ENCODE data around the gene NFIC.
"Not testable (repeated sequence)": the region's sequence is repeated elsewhere in the genome, so short reads cannot be mapped to it uniquely, and the experiment has no call there.

NFIC gene

DNA sequence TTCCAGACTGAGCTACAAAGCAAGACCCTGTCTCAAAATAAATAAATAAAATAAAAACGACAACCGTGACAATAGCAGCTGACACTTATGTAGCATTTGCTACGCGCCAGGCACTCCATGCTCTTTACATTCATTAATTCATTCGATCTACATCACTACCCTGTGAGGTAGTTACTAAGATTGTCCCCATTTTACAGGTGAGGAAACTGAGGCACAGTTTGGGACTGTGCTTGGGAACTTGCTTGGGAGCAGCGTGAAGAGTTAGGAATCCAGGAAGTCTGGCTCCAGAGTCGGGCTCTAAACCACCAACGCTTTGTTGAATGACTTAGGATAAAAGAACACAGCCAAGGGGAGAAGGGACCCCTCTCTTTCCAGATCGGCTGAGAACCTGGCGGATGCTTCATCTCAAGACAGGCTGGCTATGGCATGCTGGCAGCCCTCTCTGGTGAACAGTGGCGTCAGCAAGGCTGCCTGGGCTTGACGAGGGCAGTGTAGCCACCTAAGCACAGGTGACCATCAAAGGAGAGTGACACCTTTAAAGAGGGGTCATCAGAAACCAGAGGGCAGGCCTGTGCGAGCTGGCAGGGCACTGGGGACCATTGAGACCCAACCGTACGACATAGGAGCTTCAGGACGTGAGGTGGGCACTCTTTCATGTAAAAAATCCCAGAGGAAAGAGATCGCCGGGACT lies 133.5 kb downstream of the NFIC start:
- Histone ChIP-seq H3K27ac (ENCODE audit: low read depth, low read length) (peak overlapping the region; percentile 96), H3K36me3 (ENCODE audit: insufficient read depth, low read length) (peaks cover 14% of the 10 kb centered on the region), H3K27me3 (ENCODE audit: control insufficient read depth in 1 of 2, insufficient read depth in 2 of 2, low read length in 2 of 2) (no peaks in the 10 kb centered on the region), H3K9ac (ENCODE audit: low read length) (peak overlapping the region; percentile 54), H3K4me3 (ENCODE audit: low read depth in 1 of 2, low read length in 2 of 2) (peak overlapping the region; percentile 88 to 89), H3K4me1 (ENCODE audit: insufficient read depth, low read length) (peaks cover 15% of the 10 kb centered on the region), H3K9me3 (ENCODE audit: low read length) (no peaks in the 10 kb centered on the region)

DNA sequence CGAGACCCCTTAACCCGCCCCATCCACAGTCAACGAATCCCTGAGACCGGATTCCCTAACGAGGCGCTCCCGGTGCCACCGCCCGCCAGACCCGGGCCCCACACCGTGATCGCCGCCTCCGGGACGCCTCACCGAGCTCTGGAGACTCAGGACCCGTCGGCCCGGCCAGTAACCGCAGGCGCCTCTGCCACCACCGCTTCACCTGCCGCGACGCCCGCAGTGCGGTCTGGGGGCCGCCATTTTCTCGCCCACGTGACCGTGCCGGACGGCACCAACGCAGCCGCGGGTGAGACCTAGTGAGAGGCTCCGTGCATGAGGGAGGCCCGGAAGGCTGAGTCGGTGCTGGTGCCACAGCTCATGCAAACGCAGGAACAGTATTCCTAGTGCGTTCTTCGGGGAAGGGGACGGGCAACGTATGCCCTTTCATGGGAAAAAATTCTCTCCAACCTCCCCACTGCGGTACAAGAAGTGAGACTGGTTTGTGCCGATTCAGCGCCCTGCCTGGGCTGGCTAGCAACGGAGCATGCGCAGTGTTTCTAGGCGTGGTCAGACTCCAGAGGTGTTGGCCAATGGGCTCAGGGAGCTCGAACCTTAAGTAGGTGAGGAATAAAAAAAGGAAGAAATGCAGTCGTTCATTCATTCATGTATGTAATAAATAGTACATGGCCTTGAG lies 134.2 kb downstream of the NFIC start, which contains the start of gene DOHH:
Gene DOHH (minus strand): TSS at position 246 of the 673 bp plus-strand sequence. CDS start 3,860 bp downstream, outside the sequence.
- H3K9ac ChIP-seq (ENCODE audit: low read length), result peak within 1 kb of the TSS; percentile 54
- peak within 1 kb of the TSS; percentile 88 to 89 for H3K4me3 ChIP-seq (ENCODE audit: low read depth in 1 of 2, low read length in 2 of 2)
- H3K4me1 ChIP-seq (ENCODE audit: insufficient read depth, low read length), result peaks cover 15% of the 10 kb centered on the region
- H3K27ac ChIP-seq (ENCODE audit: low read depth, low read length), result peak within 1 kb of the TSS; percentile 96
- H3K27me3 ChIP-seq (ENCODE audit: control insufficient read depth in 1 of 2, insufficient read depth in 2 of 2, low read length in 2 of 2), result no peaks in the 10 kb centered on the region
- H3K9me3 ChIP-seq (ENCODE audit: low read length), result no peaks in the 10 kb centered on the region
- peaks cover 14% of the 10 kb centered on the region for H3K36me3 ChIP-seq (ENCODE audit: insufficient read depth, low read length)

DNA sequence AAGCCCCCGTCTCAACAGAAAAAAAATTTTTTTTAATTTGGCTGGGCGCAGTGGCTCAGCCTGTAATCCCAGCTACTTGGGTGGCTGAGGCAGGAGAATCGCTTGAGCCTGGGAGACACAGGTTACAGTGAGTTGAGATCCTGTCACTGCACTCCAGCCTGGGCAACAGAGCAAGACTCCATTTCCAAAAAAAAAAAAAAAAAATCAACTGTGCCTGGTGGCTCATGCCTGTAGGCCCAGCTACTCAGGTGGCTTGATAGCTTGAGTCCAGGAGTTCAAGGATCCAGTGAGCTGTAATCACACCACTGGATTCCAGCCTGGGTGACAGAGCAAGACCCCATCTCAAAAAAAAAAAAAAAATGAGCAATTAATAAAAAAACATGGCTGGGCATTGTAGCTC lies 135.4 kb downstream of the NFIC start:
- H3K36me3 ChIP-seq (ENCODE audit: insufficient read depth, low read length), result peaks cover 6% of the 10 kb centered on the region
- no peak overlapping the region for H3K9ac ChIP-seq (ENCODE audit: low read length)
- no peak overlapping the region for H3K4me3 ChIP-seq (ENCODE audit: low read depth in 1 of 2, low read length in 2 of 2)
- H3K4me1 ChIP-seq (ENCODE audit: insufficient read depth, low read length), result peaks cover 15% of the 10 kb centered on the region
- H3K27me3 ChIP-seq (ENCODE audit: control insufficient read depth in 1 of 2, insufficient read depth in 2 of 2, low read length in 2 of 2), result no peaks in the 10 kb centered on the region
- H3K9me3 ChIP-seq (ENCODE audit: low read length), result no peaks in the 10 kb centered on the region
- no peak overlapping the region for H3K27ac ChIP-seq (ENCODE audit: low read depth, low read length)

DNA sequence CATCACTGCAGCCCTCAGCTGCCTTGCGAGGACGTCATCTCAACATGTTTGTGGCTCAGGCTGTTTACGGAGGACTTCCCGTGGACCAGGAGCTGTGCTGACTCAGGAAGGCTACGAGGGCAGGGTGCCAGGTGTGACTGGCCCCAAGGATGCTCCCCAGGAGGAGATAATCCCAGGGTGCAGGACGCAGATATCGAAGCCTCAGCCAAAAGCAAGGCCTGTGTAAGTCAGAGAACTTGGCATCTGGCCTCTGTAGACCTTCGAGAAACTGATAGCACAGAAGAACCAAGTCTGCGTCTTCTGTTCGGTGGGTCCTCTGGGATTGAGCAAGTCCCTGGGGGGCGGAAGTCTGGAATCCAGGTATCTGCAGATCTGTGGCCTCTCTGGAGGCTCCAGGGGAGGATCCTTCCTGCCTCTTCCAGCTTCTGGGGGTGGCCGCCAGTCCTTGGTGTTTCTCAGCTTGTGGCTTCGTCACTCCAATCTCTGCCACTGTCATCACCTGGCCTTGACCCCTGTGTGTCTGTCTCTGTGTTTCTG lies 136.7 kb downstream of the NFIC start:
- H3K9ac ChIP-seq (ENCODE audit: low read length), result no peak overlapping the region
- H3K4me3 ChIP-seq (ENCODE audit: low read depth in 1 of 2, low read length in 2 of 2), result no peak overlapping the region
- H3K9me3 ChIP-seq (ENCODE audit: low read length), result no peaks in the 10 kb centered on the region
- no peak overlapping the region for H3K27ac ChIP-seq (ENCODE audit: low read depth, low read length)
- no peaks in the 10 kb centered on the region for H3K27me3 ChIP-seq (ENCODE audit: control insufficient read depth in 1 of 2, insufficient read depth in 2 of 2, low read length in 2 of 2)
- peaks cover 19% of the 10 kb centered on the region for H3K4me1 ChIP-seq (ENCODE audit: insufficient read depth, low read length)
- H3K36me3 ChIP-seq (ENCODE audit: insufficient read depth, low read length), result no peaks in the 10 kb centered on the region

DNA sequence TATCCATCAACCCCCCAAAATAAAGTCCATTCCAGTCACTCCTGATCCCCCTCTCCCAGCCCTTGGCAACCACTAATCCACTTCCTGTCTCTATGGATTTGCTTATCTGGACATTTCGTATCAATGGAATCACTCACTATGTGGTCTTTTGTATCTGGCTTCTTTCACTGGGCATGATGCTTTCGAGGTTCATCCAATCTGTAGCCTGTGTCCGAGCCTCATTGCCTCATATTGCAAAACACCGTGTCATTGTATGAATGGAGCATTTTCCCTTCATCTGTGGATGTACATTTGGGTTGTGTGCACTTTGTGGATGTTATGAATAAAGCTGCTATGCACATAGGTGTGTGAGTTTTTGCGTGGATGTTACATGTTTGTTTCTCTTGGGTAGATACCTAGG lies 138.4 kb downstream of the NFIC start:
- Histone ChIP-seq H3K4me1 (ENCODE audit: insufficient read depth, low read length) (peaks cover 13% of the 10 kb centered on the region), H3K27ac (ENCODE audit: low read depth, low read length) (no peak overlapping the region), H3K4me3 (ENCODE audit: low read depth in 1 of 2, low read length in 2 of 2) (no peak overlapping the region), H3K9me3 (ENCODE audit: low read length) (no peaks in the 10 kb centered on the region), H3K27me3 (ENCODE audit: control insufficient read depth in 1 of 2, insufficient read depth in 2 of 2, low read length in 2 of 2) (no peaks in the 10 kb centered on the region), H3K36me3 (ENCODE audit: insufficient read depth, low read length) (peaks cover 13% of the 10 kb centered on the region), H3K9ac (ENCODE audit: low read length) (no peak overlapping the region)

DNA sequence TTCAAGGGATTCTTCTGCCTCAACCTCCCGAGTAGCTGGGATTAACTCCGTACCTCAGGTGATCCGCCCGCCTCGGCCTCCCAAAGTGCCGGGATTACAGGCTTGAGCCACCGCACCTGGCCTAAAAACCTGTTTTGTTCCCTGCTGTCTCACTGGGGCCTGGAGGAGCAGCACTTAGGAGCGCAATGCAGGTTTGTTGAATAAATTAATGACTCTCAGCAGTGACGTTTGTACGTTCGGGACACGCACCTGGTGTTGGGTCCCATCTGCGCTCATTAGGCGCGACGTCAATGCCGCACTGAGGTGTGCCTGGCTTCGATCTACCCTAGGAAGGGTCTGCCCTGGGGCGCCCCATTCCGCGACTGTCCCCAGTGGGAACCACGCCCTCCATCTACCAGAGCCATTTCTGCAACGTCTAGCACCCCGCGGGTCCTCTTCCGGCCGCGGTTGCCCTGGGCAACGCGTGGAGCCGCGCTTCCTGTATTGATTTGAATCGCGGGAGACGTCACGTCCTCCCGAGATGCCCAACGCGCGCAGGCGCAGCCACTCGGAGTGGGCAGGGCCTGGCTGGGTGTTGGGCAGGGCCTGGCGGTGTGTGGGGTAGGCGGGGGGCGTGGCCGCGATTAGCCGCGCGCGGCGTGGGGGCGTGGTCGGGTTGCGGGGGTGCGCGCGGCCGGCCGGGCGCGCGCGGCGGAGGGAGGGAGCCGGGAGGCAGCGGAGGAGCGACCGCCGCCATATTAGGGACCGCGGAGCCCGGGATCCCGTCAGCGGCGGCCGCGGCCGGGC lies 139.4 kb downstream of the NFIC start, which contains the start of gene FZR1:
Gene FZR1 (plus strand): TSS at position 714 of the 786 bp plus-strand sequence. CDS start 16,679 bp downstream, outside the sequence.
- peak within 1 kb of the TSS; percentile 93 for H3K27ac ChIP-seq (ENCODE audit: low read depth, low read length)
- peaks cover 16% of the 10 kb centered on the region for H3K36me3 ChIP-seq (ENCODE audit: insufficient read depth, low read length)
- peak within 1 kb of the TSS; percentile 78 to 84 for H3K4me3 ChIP-seq (ENCODE audit: low read depth in 1 of 2, low read length in 2 of 2)
- H3K4me1 ChIP-seq (ENCODE audit: insufficient read depth, low read length), result peaks cover 8% of the 10 kb centered on the region
- H3K9me3 ChIP-seq (ENCODE audit: low read length), result no peaks in the 10 kb centered on the region
- peak within 1 kb of the TSS; percentile 61 for H3K9ac ChIP-seq (ENCODE audit: low read length)
- H3K27me3 ChIP-seq (ENCODE audit: control insufficient read depth in 1 of 2, insufficient read depth in 2 of 2, low read length in 2 of 2), result no peaks in the 10 kb centered on the region

DNA sequence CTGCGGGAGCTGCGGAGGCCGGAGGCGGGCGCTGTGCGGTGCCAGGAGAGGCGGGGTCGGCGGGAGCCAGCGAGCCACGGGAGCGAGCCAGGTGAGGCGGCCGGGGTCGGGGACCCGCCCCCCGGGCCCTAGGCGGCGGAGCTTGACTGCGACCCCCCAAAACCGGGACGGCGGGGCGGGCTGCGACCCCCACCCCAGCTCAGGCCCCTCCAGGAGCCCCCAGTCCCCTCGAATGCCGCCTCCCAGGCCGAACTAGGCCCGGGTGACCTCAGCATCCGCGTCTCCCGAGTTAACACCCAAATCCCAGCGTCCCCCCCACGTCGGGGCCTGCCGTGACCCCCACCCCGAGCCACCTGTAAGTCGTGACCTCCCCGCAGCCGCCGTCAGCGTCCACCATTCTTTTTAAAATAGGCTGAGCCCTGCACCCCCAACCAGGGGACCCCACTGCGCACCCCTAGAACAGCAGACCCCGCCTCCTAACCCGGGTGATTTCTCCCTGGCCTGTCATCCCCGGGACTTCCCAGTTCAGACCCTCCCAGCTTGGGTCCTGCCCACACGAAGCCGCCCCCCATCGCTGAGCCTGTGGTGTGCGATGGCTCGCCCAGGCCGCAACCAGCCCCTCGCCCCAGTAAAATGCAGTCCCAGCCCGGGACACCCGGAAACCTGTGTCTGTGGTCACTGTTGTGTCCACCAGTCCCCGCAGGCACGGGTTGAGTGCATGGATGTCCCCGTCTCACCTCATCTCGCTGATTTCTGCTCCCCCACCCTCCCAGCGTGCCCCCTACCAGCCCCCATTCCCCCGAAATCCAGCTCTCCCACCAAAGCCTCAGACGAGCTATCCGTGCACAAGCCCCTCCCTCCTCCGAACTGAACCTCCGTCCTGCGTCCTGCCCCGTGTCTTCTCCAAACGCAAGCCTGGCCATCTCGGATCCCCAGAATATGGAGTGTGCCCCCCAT lies 140.3 kb downstream of the NFIC start:
- Histone ChIP-seq H3K9ac (ENCODE audit: low read length) (peak overlapping the region; percentile 61), H3K36me3 (ENCODE audit: insufficient read depth, low read length) (peaks cover 16% of the 10 kb centered on the region), H3K4me3 (ENCODE audit: low read depth in 1 of 2, low read length in 2 of 2) (peak overlapping the region; percentile 78 to 84), H3K27me3 (ENCODE audit: control insufficient read depth in 1 of 2, insufficient read depth in 2 of 2, low read length in 2 of 2) (no peaks in the 10 kb centered on the region), H3K4me1 (ENCODE audit: insufficient read depth, low read length) (peaks cover 4% of the 10 kb centered on the region), H3K27ac (ENCODE audit: low read depth, low read length) (peak overlapping the region; percentile 93), H3K9me3 (ENCODE audit: low read length) (no peaks in the 10 kb centered on the region)

DNA sequence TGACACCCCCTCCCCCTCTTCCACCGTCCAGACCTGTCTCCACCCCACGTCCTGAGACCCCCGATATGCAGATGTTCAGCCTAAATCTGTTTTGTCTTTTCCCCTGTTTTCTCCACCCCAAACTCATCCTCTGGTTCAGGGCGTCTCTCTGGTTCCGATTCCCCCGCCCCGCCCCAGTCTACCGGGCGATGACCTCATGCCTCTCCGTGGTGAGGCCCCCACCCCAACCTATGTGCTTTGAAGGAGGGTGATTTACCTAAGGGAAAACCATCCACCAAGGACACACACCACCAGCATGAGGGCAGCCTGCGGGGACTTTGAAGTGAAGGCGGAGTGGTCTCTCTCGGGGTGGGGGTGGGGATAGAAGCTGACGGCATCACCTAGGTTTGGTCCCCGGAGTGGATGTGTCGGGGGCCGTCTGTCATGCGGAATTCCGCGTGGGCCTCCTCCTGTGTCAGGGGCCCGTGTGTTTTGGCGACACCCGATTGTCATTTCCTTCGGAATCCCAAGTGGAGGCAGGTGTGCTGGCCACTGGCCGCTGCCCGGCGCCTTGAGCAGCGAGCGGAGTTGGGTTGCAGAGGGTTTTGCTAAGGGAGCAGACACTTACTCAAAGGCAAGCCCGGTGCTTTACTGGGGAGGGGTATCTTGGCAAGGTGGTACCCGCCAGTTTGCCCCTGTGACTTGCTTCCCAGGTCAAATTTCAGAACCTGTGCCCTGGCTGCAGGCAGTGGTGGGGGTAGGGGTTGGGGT lies 141.2 kb downstream of the NFIC start:
- Histone ChIP-seq H3K9ac (ENCODE audit: low read length) (peak overlapping the region; percentile 61), H3K4me3 (ENCODE audit: low read depth in 1 of 2, low read length in 2 of 2) (peak overlapping the region; percentile 78 to 84), H3K27me3 (ENCODE audit: control insufficient read depth in 1 of 2, insufficient read depth in 2 of 2, low read length in 2 of 2) (no peaks in the 10 kb centered on the region), H3K9me3 (ENCODE audit: low read length) (no peaks in the 10 kb centered on the region), H3K36me3 (ENCODE audit: insufficient read depth, low read length) (peaks cover 16% of the 10 kb centered on the region), H3K27ac (ENCODE audit: low read depth, low read length) (peak overlapping the region; percentile 75), H3K4me1 (ENCODE audit: insufficient read depth, low read length) (peaks cover 4% of the 10 kb centered on the region)

DNA sequence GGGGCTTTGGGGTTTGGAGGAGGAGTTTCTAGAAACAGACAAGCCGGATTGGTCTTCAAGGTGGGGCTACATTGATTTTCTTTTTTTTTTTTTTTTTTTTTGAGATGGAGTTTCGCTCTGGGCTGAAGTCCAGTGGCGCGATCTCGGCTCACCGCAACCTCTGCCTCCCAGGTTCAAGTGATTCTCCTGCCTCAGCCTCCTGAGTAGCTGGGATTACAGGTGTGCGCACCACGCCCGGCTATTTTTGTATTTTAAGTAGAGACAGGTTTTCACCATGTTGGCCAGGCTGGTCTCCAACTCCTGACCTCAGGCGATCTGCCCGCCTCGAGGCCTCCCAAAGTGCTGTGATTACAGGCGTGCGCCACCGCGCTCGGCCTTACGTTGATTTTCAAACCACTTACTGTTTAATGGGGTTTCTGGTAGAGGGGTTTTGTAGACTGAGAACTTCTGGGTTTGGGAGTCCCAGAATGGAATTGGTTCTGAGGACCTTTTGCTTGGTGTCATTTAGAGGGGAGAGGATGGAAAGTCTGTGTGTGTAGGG lies 141.8 kb downstream of the NFIC start:
- H3K9me3 ChIP-seq (ENCODE audit: low read length); H3K27me3 ChIP-seq (ENCODE audit: control insufficient read depth in 1 of 2, insufficient read depth in 2 of 2, low read length in 2 of 2); H3K9ac ChIP-seq (ENCODE audit: low read length); H3K27ac ChIP-seq (ENCODE audit: low read depth, low read length); H3K4me3 ChIP-seq (ENCODE audit: low read depth in 1 of 2, low read length in 2 of 2); H3K4me1 ChIP-seq (ENCODE audit: insufficient read depth, low read length): not testable (repeated sequence)
- peaks cover 16% of the 10 kb centered on the region for H3K36me3 ChIP-seq (ENCODE audit: insufficient read depth, low read length)
